PFSK-1 (cell line): ENCODE measurements around the gene TMEM218. TPM values are rescaled to one million over a fixed set of nuclear protein-coding genes. Genes with fewer than 3 reads are reported as not detected.

Source experiments
- FOXP2 ChIP-seq: optimal IDR thresholded peaks from 2 replicates; pipeline ENCODE3; 2011; ENCODE audit warnings: borderline replicate concordance, control low read depth, inconsistent platforms; ENCODE audit not compliant: insufficient read depth; ENCODE audit errors: extremely low read length, extremely low read depth
- POLR2AphosphoS5 ChIP-seq: IDR thresholded peaks from 2 replicates; pipeline ENCODE4 v1.6.1; 2012; ENCODE audit warnings: low read depth, mild to moderate bottlenecking, control low read depth, low read length, moderate library complexity
- REST ChIP-seq, 2 experiments: IDR thresholded peaks; 2 replicates each; pipeline versions ENCODE4 v1.6.1 to v1.8.0; 2011 to 2012; ENCODE audit warnings: low read depth in 2 of 2, low read length in 2 of 2, control low read depth in 1 of 2, inconsistent platforms in 1 of 2, mild to moderate bottlenecking in 1 of 2, moderate library complexity in 1 of 2; ENCODE audit not compliant: insufficient read depth in 1 of 2
- SIN3A ChIP-seq: IDR thresholded peaks from 2 replicates; pipeline ENCODE4 v1.6.1; 2012; ENCODE audit warnings: mild to moderate bottlenecking, low read length, moderate library complexity, borderline replicate concordance; ENCODE audit not compliant: insufficient read depth
- TAF1 ChIP-seq: IDR thresholded peaks from 2 replicates; pipeline ENCODE4 v1.6.1; 2012; ENCODE audit warnings: low read length, control low read depth, borderline replicate concordance; ENCODE audit not compliant: insufficient read depth
- polyA plus RNA-seq: library from polyadenylated mRNA; unstranded; fragments of >200 nt; gene quantifications from one replicate; pipeline ENCODE4 v1.2.1, GENCODE V29; 2012; ENCODE audit warnings: low read depth, missing spikeins; ENCODE audit not compliant: insufficient read length

TMEM218 gene
- polyA plus RNA-seq: 13.5 TPM

- no peak for TF ChIP-seq REST (IDR thresholded peaks at IDR 0.05; ENCODE audit: insufficient read depth in 1 of 2, low read depth in 2 of 2, low read length in 2 of 2)
- TF ChIP-seq SIN3A: no peak
- TF ChIP-seq FOXP2: peak; percentile 51
- peak; percentile 46; the same call in 1 of the 2 replicates for TF ChIP-seq POLR2AphosphoS5
- TF ChIP-seq TAF1: 0 out of 2 replicates have a peak, but pooled peaks have one; percentile 29
These were observed at the start of gene TMEM218 for GRCh38 chr11:125111343-125112207. TMEM218 (minus strand) TSS chr11:125111626; CDS start chr11:125102241, 9,385 bp downstream.

- no peak for TF ChIP-seq FOXP2
- TF ChIP-seq POLR2AphosphoS5: no peak
- TF ChIP-seq TAF1: no peak
- TF ChIP-seq REST (IDR thresholded peaks at IDR 0.05; ENCODE audit: insufficient read depth in 1 of 2, low read depth in 2 of 2, low read length in 2 of 2): no peak
- TF ChIP-seq SIN3A: no peak
These were observed 46.7 kb upstream of the TMEM218 start for GRCh38 chr11:125157953-125158680.

GRCh38 chr11:125157118-125157733, 45.8 kb upstream of the TMEM218 start:
- TF ChIP-seq REST (IDR thresholded peaks at IDR 0.05; ENCODE audit: insufficient read depth in 1 of 2, low read depth in 2 of 2, low read length in 2 of 2) (no peak), TAF1 (no peak), SIN3A (no peak), FOXP2 (no peak), POLR2AphosphoS5 (no peak)

- TF ChIP-seq SIN3A (no peak), TAF1 (no peak), FOXP2 (no peak), REST (IDR thresholded peaks at IDR 0.05; ENCODE audit: insufficient read depth in 1 of 2, low read depth in 2 of 2, low read length in 2 of 2) (no peak), POLR2AphosphoS5 (no peak)
These were observed 45.1 kb upstream of the TMEM218 start for GRCh38 chr11:125156346-125157117.
